GM21360 (cell line): Measurements from ENCODE around the gene ADGRD1.
"Not testable (repeated sequence)": the region's sequence is repeated elsewhere in the genome, so short reads cannot be mapped to it uniquely, and the experiment has no call there.

Source experiments
- ATAC-seq: cut with Tn5 transposase; IDR thresholded peaks from one replicate; pipeline ENCODE4 v1.9.1; 2021; ENCODE audit warnings: mild to moderate bottlenecking, moderate library complexity; ENCODE audit not compliant: unreplicated experiment

Gene ADGRD1

GRCh38 chr12:130983328-130984017 is 29.8 kb downstream of the ADGRD1 start:
- ATAC-seq, result no peak

GRCh38 chr12:130984183-130985058 is 30.7 kb downstream of the ADGRD1 start:
- ATAC-seq, result no peak

- no peak for ATAC-seq
Observed at GRCh38 chr12:130987151-130987931, 33.6 kb downstream of the ADGRD1 start.

GRCh38 chr12:130988261-130988660 is 34.6 kb downstream of the ADGRD1 start:
- no peak for ATAC-seq

- no peak for ATAC-seq
Observed at GRCh38 chr12:130988751-130989150, 35.0 kb downstream of the ADGRD1 start.

- no peak for ATAC-seq
Observed at GRCh38 chr12:130989391-130989790, 35.7 kb downstream of the ADGRD1 start.

GRCh38 chr12:130990034-130990433 is 36.3 kb downstream of the ADGRD1 start:
- ATAC-seq, result no peak

- ATAC-seq, result no peak
Observed at GRCh38 chr12:130992448-130992847, 38.7 kb downstream of the ADGRD1 start.

- no peak for ATAC-seq
Observed at GRCh38 chr12:130992979-130993538, 39.4 kb downstream of the ADGRD1 start.

- no peak for ATAC-seq
Observed at GRCh38 chr12:130993759-130994670, 40.3 kb downstream of the ADGRD1 start.

- ATAC-seq, result no peak
Observed at GRCh38 chr12:130994821-130995375, 41.2 kb downstream of the ADGRD1 start.

GRCh38 chr12:130995386-130995969 is 41.8 kb downstream of the ADGRD1 start:
- ATAC-seq, result not testable (repeated sequence)

GRCh38 chr12:130998136-130998535 is 44.4 kb downstream of the ADGRD1 start:
- ATAC-seq, result no peak

GRCh38 chr12:131000000-131000486 is 46.3 kb downstream of the ADGRD1 start:
- ATAC-seq, result no peak

- ATAC-seq, result no peak
Observed at GRCh38 chr12:131001493-131001892, 47.8 kb downstream of the ADGRD1 start.

GRCh38 chr12:131002216-131002631 is 48.5 kb downstream of the ADGRD1 start:
- ATAC-seq, result peak; percentile 89

- ATAC-seq, result no peak
Observed at GRCh38 chr12:131003036-131003715, 49.5 kb downstream of the ADGRD1 start.

- ATAC-seq, result no peak
Observed at GRCh38 chr12:131003716-131004045, 50.0 kb downstream of the ADGRD1 start.

- ATAC-seq, result no peak
Observed at GRCh38 chr12:131004166-131004565, 50.5 kb downstream of the ADGRD1 start.
